ENCODE results near the gene SARS1. TPM values are rescaled to one million over a fixed set of nuclear protein-coding genes. Genes with fewer than 3 reads are reported as not detected.
A peak's percentile ranks its signal among the peaks of the same experiment; 100 is the strongest.

Gene SARS1
- total and polyA plus RNA-seq, 2 donors (not counting 1 experiment from before 2014, with no cell fraction given), result 59.1 to 115 TPM

DNA sequence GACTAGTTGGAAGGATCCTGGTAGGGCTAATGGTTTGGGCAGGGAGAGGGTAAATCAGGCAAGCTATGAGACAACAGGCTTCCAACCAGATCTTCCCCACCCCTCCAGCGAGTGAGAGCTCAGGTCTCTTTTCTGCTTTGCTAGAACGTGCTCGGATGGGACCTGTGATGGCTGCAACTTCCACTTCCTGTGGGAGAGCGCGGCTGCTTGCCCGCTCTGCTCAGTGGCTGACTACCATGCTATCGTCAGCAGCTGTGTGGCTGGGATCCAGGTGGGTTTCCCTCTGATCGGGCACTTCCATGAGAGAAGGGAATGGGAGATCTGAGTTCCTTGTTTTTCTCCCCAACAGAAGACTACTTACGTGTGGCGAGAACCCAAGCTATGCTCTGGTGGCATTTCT, 14.0 kb upstream of the SARS1 start:
- H3K9ac ChIP-seq (ENCODE audit: low read length), result peak overlapping the region; percentile 14
- DNase-seq, result no peak
- ChIA-PET CTCF (interaction anchor here (0.9 to 2.3 kb wide), 3 partner anchors 14 to 231 kb away, joined by 3 to 13 read pairs (median 5); partner anchors contain the start of gene SARS1), POLR2A (no interaction called here)
- intact Hi-C loops (cut with micrococcal nuclease), result loop anchor here (10.0 kb wide), 1 partner anchor 175 kb away; no protein-coding TSS in a partner anchor
- H3K4me2 ChIP-seq (replicated peaks; ENCODE audit: low read depth, low read length, poor library complexity, severe bottlenecking), result peak overlapping the region; percentile 49
- peaks cover 8% of the 10 kb centered on the region in 2 donors for H3K4me1 ChIP-seq (ENCODE audit: control insufficient read depth in 2 of 2, insufficient read depth in 2 of 2, low read length in 2 of 2)
- peaks cover 9% of the 10 kb centered on the region for H3K4me1 Mint-ChIP-seq
- H3K27ac ChIP-seq (ENCODE audit: low read length in 2 of 2), result no peak overlapping the region
- H3K27me3 ChIP-seq (replicated peaks in 1 of 4; ENCODE audit: control extremely low read depth in 1 of 4, control insufficient read depth in 3 of 4, insufficient read depth in 4 of 4, low read length in 3 of 4), result peaks cover 0 to 3% (median 0%) of the 10 kb centered on the region in 4 experiments
- peak overlapping the region; percentile 81 for H2AFZ ChIP-seq (ENCODE audit: insufficient read depth, low read depth, low read length, poor library complexity, severe bottlenecking)
- TF ChIP-seq EZH2 (IDR thresholded peaks at IDR 0.05; ENCODE audit: borderline replicate concordance, insufficient read depth, low read depth, low read length, poor library complexity, severe bottlenecking), result no peak
- no peaks in the 10 kb centered on the region for H3K79me2 ChIP-seq (ENCODE audit: control insufficient read depth, insufficient read depth, low read length)
- H3K36me3 ChIP-seq (replicated peaks in 1 of 2; ENCODE audit: control extremely low read depth in 1 of 2, control insufficient read depth in 1 of 2, extremely low read depth in 1 of 2, insufficient read depth in 2 of 2, low read length in 1 of 2), result no peaks in the 10 kb centered on the region
- no peak overlapping the region for H3K27ac Mint-ChIP-seq
- no peak for ATAC-seq (ENCODE audit: low read depth)
- H3K4me3 ChIP-seq (ENCODE audit: control extremely low read depth in 1 of 5, extremely low read depth in 1 of 5, insufficient read depth in 1 of 5, low read depth in 2 of 5, low read length in 4 of 5), result peak overlapping the region in 1 of 5 experiments; percentile 2
- H3K27me3 Mint-ChIP-seq, result peaks cover 9% of the 10 kb centered on the region
- no peaks in the 10 kb centered on the region for H3K9me3 ChIP-seq (ENCODE audit: control extremely low read depth in 1 of 3, control insufficient read depth in 2 of 3, insufficient read depth in 1 of 3, low read length in 2 of 3)
- no peaks in the 10 kb centered on the region for H4K20me1 ChIP-seq (ENCODE audit: control insufficient read depth, insufficient read depth, low read length, poor library complexity, severe bottlenecking)
- WGBS (ENCODE audit: insufficient coverage), result 39% methylated on average over 9 of the region's 10 CpGs
- H3K4me3 Mint-ChIP-seq, result peak overlapping the region; percentile 56
- no peaks in the 10 kb centered on the region for H3K9me3 Mint-ChIP-seq (ENCODE audit: insufficient read depth)

DNA sequence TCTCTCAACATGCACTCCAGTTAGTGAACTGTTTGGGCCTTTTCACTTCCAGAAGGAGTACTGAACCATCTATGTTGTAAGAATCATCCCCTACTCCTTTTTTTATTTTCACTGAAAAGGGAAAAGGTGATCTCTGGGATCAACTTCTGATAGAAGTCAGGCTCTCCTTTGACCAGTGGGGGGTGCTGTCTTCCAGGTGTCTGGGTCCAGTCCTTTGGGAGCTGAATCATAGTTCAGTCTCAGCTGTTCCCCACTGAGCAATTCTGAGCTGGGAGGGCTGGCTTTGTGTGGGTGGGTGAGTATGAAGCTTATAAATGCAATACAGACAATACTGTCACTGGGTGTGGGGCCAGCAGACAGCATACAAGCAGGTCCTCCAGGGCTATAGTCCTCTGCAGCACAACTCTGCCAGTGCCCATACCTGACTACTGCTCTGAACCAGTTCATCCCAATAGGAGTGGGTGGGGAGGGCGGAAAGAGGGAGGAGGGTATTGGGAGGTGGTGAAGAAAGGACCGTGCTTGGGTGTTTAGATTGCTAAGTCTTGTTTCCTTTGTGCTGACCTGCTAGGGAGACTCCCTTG, 12.5 kb upstream of the SARS1 start:
- Mint-ChIP-seq H3K9me3 (ENCODE audit: insufficient read depth) (no peaks in the 10 kb centered on the region), H3K4me1 (peaks cover 9% of the 10 kb centered on the region), H3K27ac (no peak overlapping the region), H3K27me3 (peaks cover 9% of the 10 kb centered on the region), H3K4me3 (no peak overlapping the region)
- H3K9me3 ChIP-seq (ENCODE audit: control extremely low read depth in 1 of 3, control insufficient read depth in 2 of 3, insufficient read depth in 1 of 3, low read length in 2 of 3), result no peaks in the 10 kb centered on the region
- WGBS (ENCODE audit: insufficient coverage), result 70% methylated on average over 2 of the region's 2 CpGs
- intact Hi-C loops (cut with micrococcal nuclease), result no loop called here
- H3K9ac ChIP-seq (ENCODE audit: low read length), result no peak overlapping the region
- no peak overlapping the region for H2AFZ ChIP-seq (ENCODE audit: insufficient read depth, low read depth, low read length, poor library complexity, severe bottlenecking)
- no peak overlapping the region for H3K4me3 ChIP-seq (ENCODE audit: control extremely low read depth in 1 of 5, extremely low read depth in 1 of 5, insufficient read depth in 1 of 5, low read depth in 2 of 5, low read length in 4 of 5)
- H3K36me3 ChIP-seq (replicated peaks in 1 of 2; ENCODE audit: control extremely low read depth in 1 of 2, control insufficient read depth in 1 of 2, extremely low read depth in 1 of 2, insufficient read depth in 2 of 2, low read length in 1 of 2), result no peaks in the 10 kb centered on the region
- no peaks in the 10 kb centered on the region for H4K20me1 ChIP-seq (ENCODE audit: control insufficient read depth, insufficient read depth, low read length, poor library complexity, severe bottlenecking)
- ATAC-seq (ENCODE audit: low read depth) (no peak), DNase-seq (no peak)
- TF ChIP-seq EZH2 (IDR thresholded peaks at IDR 0.05; ENCODE audit: borderline replicate concordance, insufficient read depth, low read depth, low read length, poor library complexity, severe bottlenecking), result no peak
- TF ChIP-seq, protein P1, sequence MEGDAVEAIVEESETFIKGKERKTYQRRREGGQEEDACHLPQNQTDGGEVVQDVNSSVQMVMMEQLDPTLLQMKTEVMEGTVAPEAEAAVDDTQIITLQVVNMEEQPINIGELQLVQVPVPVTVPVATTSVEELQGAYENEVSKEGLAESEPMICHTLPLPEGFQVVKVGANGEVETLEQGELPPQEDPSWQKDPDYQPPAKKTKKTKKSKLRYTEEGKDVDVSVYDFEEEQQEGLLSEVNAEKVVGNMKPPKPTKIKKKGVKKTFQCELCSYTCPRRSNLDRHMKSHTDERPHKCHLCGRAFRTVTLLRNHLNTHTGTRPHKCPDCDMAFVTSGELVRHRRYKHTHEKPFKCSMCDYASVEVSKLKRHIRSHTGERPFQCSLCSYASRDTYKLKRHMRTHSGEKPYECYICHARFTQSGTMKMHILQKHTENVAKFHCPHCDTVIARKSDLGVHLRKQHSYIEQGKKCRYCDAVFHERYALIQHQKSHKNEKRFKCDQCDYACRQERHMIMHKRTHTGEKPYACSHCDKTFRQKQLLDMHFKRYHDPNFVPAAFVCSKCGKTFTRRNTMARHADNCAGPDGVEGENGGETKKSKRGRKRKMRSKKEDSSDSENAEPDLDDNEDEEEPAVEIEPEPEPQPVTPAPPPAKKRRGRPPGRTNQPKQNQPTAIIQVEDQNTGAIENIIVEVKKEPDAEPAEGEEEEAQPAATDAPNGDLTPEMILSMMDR (IDR thresholded peaks at IDR 0.05), result peak; percentile 17
- ChIA-PET POLR2A (no interaction called here), CTCF (interaction anchor here (0.7 to 2.3 kb wide), 5 partner anchors 12 to 422 kb away, joined by 3 to 13 read pairs (median 3); partner anchors contain the start of gene SARS1)
- no peaks in the 10 kb centered on the region for H3K79me2 ChIP-seq (ENCODE audit: control insufficient read depth, insufficient read depth, low read length)
- H3K4me2 ChIP-seq (replicated peaks; ENCODE audit: low read depth, low read length, poor library complexity, severe bottlenecking), result no peak overlapping the region
- H3K4me1 ChIP-seq (ENCODE audit: control insufficient read depth in 2 of 2, insufficient read depth in 2 of 2, low read length in 2 of 2), result peaks cover 8% of the 10 kb centered on the region in 2 donors
- no peak overlapping the region for H3K27ac ChIP-seq (ENCODE audit: low read length in 2 of 2)
- peaks cover 0 to 3% (median 0%) of the 10 kb centered on the region in 4 experiments for H3K27me3 ChIP-seq (replicated peaks in 1 of 4; ENCODE audit: control extremely low read depth in 1 of 4, control insufficient read depth in 3 of 4, insufficient read depth in 4 of 4, low read length in 3 of 4)

Measured in B cell (primary cell).